Mononuclear cell (primary cell): ENCODE results near the gene SUSD3. TPM values are rescaled to one million over a fixed set of nuclear protein-coding genes. Genes with fewer than 3 reads are reported as not detected.
"Not testable (repeated sequence)": the region's sequence is repeated elsewhere in the genome, so short reads cannot be mapped to it uniquely, and the experiment has no call there.

ENCODE experiments used
- H3K27me3 ChIP-seq: 2 replicates; pipeline ENCODE4 v1.6.0; 2011; ENCODE audit warnings: low read length, control low read depth; ENCODE audit not compliant: insufficient read depth
- H3K4me1 ChIP-seq: 2 replicates; pipeline ENCODE4 v1.5.1; 2011; ENCODE audit warnings: mild to moderate bottlenecking, low read length, control low read depth; ENCODE audit not compliant: insufficient read depth
- H3K4me3 ChIP-seq: 2 replicates; pipeline ENCODE4 v1.5.1; 2011; ENCODE audit warnings: mild to moderate bottlenecking, low read length, moderate library complexity
- H3K9me3 ChIP-seq: 2 replicates; pipeline ENCODE4 v1.5.1; 2011; ENCODE audit warnings: low read depth, mild to moderate bottlenecking, control low read depth, low read length
- total RNA-seq: library from RNA; depleted of rRNA; stranded (reverse); fragments of >200 nt; gene quantifications from one replicate; pipeline ENCODE4 v1.2.3, GENCODE V29; 2012

Gene SUSD3
- total RNA-seq, 1 donor: 11.0 TPM

GRCh38 chr9:93112116-93112863 lies 53.8 kb downstream of the SUSD3 start:
- H3K4me3 ChIP-seq: no peak overlapping the region
- H3K4me1 ChIP-seq: peaks cover 91% of the 10 kb centered on the region
- no peaks in the 10 kb centered on the region for H3K9me3 ChIP-seq
- no peaks in the 10 kb centered on the region for H3K27me3 ChIP-seq

GRCh38 chr9:93112864-93113389 lies 54.4 kb downstream of the SUSD3 start:
- Histone ChIP-seq H3K27me3 (no peaks in the 10 kb centered on the region), H3K4me1 (peaks cover 91% of the 10 kb centered on the region), H3K9me3 (no peaks in the 10 kb centered on the region), H3K4me3 (no peak overlapping the region)

GRCh38 chr9:93114169-93114983 lies 55.9 kb downstream of the SUSD3 start:
- Histone ChIP-seq H3K4me3 (no peak overlapping the region), H3K4me1 (peaks cover 93% of the 10 kb centered on the region), H3K27me3 (no peaks in the 10 kb centered on the region), H3K9me3 (no peaks in the 10 kb centered on the region)

- Histone ChIP-seq H3K9me3 (no peaks in the 10 kb centered on the region), H3K27me3 (no peaks in the 10 kb centered on the region), H3K4me1 (peaks cover 93% of the 10 kb centered on the region), H3K4me3 (no peak overlapping the region)
Observed at GRCh38 chr9:93114984-93115335, 56.5 kb downstream of the SUSD3 start.

GRCh38 chr9:93115486-93116071 lies 57.1 kb downstream of the SUSD3 start:
- Histone ChIP-seq H3K4me3 (no peak overlapping the region), H3K27me3 (no peaks in the 10 kb centered on the region), H3K9me3 (no peaks in the 10 kb centered on the region), H3K4me1 (peaks cover 93% of the 10 kb centered on the region)

- H3K4me3 ChIP-seq: no peak overlapping the region
- H3K9me3 ChIP-seq: no peaks in the 10 kb centered on the region
- peaks cover 93% of the 10 kb centered on the region for H3K4me1 ChIP-seq
- no peaks in the 10 kb centered on the region for H3K27me3 ChIP-seq
Observed at GRCh38 chr9:93116072-93116961, 57.8 kb downstream of the SUSD3 start.

GRCh38 chr9:93117521-93117920 lies 59.0 kb downstream of the SUSD3 start:
- H3K9me3 ChIP-seq, H3K4me3 ChIP-seq, H3K27me3 ChIP-seq: not testable (repeated sequence)
- H3K4me1 ChIP-seq: peaks cover 90% of the 10 kb centered on the region

- H3K9me3 ChIP-seq: no peaks in the 10 kb centered on the region
- H3K4me1 ChIP-seq: peaks cover 87% of the 10 kb centered on the region
- no peak overlapping the region for H3K4me3 ChIP-seq
- H3K27me3 ChIP-seq: no peaks in the 10 kb centered on the region
Observed at GRCh38 chr9:93117924-93118862, 59.7 kb downstream of the SUSD3 start.

- peaks cover 87% of the 10 kb centered on the region for H3K4me1 ChIP-seq
- no peak overlapping the region for H3K4me3 ChIP-seq
- no peaks in the 10 kb centered on the region for H3K9me3 ChIP-seq
- no peaks in the 10 kb centered on the region for H3K27me3 ChIP-seq
Observed at GRCh38 chr9:93118863-93119702, 60.6 kb downstream of the SUSD3 start.

- Histone ChIP-seq H3K4me1 (peaks cover 87% of the 10 kb centered on the region), H3K27me3 (no peaks in the 10 kb centered on the region), H3K4me3 (no peak overlapping the region), H3K9me3 (no peaks in the 10 kb centered on the region)
Observed at GRCh38 chr9:93119703-93119952, 61.1 kb downstream of the SUSD3 start.

GRCh38 chr9:93119953-93120845 lies 61.7 kb downstream of the SUSD3 start:
- Histone ChIP-seq H3K4me1 (peaks cover 87% of the 10 kb centered on the region), H3K27me3 (no peaks in the 10 kb centered on the region), H3K9me3 (no peaks in the 10 kb centered on the region), H3K4me3 (no peak overlapping the region)

GRCh38 chr9:93120846-93121315 lies 62.4 kb downstream of the SUSD3 start:
- Histone ChIP-seq H3K9me3 (no peaks in the 10 kb centered on the region), H3K4me3 (no peak overlapping the region), H3K27me3 (no peaks in the 10 kb centered on the region), H3K4me1 (peaks cover 93% of the 10 kb centered on the region)
